HG02973 (cell line): ENCODE results near the gene HOXA2.

Source experiments
- ATAC-seq: cut with Tn5 transposase; IDR thresholded peaks from one replicate; pipeline ENCODE4 v1.9.1; 2021; ENCODE audit warnings: moderate library complexity; ENCODE audit not compliant: unreplicated experiment

Gene HOXA2

GRCh38 chr7:27080844-27081436, 21.5 kb downstream of the HOXA2 start:
- no peak for ATAC-seq

GRCh38 chr7:27079234-27079975, 23.1 kb downstream of the HOXA2 start:
- no peak for ATAC-seq

- no peak for ATAC-seq
Measured at GRCh38 chr7:27078616-27079233, 23.8 kb downstream of the HOXA2 start.

- no peak for ATAC-seq
Measured at GRCh38 chr7:27073076-27073475, 29.4 kb downstream of the HOXA2 start.

GRCh38 chr7:27071622-27072390, 30.7 kb downstream of the HOXA2 start:
- no peak for ATAC-seq

GRCh38 chr7:27068259-27068658, 34.2 kb downstream of the HOXA2 start:
- no peak for ATAC-seq

GRCh38 chr7:27066148-27066547, 36.3 kb downstream of the HOXA2 start:
- no peak for ATAC-seq

GRCh38 chr7:27065709-27066108, 36.8 kb downstream of the HOXA2 start:
- ATAC-seq = no peak

GRCh38 chr7:27064661-27065060, 37.8 kb downstream of the HOXA2 start:
- ATAC-seq = no peak

GRCh38 chr7:27064159-27064558, 38.3 kb downstream of the HOXA2 start:
- no peak for ATAC-seq

GRCh38 chr7:27062946-27063345, 39.5 kb downstream of the HOXA2 start:
- ATAC-seq = no peak

- no peak for ATAC-seq
Measured at GRCh38 chr7:27053153-27053552, 49.3 kb downstream of the HOXA2 start.

GRCh38 chr7:27051451-27051850, 51.0 kb downstream of the HOXA2 start:
- ATAC-seq = no peak
